NCI-H2196 treated with DMSO at 0.1 percent for 48 hours (cell line): ENCODE results near the gene ASXL2.
"Not testable (repeated sequence)": the region's sequence is repeated elsewhere in the genome, so short reads cannot be mapped to it uniquely, and the experiment has no call there.

Source experiments
- DNase-seq: peaks from one replicate; lab custom pipeline; 2025; ENCODE audit not compliant: unreplicated experiment; lab: John Stamatoyannopoulos, UW

Gene ASXL2

DNA sequence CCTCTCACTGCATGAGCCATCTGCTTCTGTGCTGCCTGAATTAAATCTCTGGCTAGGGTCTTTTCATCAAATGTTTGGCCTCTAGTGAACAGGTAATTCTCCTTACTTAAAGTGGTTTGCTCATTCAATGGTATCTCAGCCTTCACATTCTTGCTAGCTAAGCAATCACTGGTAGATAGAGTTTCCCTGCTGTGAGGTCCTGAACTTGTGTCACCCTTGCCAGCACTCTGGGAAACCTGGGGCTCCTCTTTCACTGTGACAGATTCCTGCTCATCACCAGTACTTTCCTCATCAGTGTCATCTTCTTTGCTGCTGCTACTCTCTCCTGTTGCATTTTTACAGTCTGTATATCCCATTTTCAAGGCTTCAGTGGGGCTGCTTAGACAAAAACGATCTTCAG lies 135.8 kb downstream of the ASXL2 start:
- no peak for DNase-seq

DNA sequence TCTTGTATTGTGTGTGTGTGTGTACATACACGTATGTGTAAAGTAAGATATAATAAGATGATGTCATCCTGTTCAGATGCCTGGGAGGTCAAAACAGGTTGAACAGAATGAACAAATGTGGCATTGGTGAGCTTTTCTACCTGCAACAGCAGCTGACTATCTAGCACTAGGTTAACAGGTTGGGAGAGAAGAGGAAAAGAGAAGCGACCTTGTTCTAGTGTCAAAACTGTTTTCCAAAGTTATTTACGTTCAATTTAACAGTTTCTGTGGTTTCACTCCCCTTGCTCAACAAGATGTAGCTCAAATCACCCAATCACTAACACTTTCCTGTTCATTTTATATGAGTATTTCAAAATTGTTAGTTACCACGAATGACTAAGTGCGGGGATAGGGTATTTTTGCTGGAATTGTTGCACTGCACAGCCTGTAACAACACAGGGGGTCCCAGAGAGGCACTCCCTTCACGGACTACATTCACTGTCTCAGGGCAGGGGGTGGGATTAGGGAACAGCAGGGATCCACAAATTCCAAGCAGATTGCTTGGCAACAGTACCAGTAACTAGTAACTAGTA lies 137.4 kb downstream of the ASXL2 start:
- no peak for DNase-seq

DNA sequence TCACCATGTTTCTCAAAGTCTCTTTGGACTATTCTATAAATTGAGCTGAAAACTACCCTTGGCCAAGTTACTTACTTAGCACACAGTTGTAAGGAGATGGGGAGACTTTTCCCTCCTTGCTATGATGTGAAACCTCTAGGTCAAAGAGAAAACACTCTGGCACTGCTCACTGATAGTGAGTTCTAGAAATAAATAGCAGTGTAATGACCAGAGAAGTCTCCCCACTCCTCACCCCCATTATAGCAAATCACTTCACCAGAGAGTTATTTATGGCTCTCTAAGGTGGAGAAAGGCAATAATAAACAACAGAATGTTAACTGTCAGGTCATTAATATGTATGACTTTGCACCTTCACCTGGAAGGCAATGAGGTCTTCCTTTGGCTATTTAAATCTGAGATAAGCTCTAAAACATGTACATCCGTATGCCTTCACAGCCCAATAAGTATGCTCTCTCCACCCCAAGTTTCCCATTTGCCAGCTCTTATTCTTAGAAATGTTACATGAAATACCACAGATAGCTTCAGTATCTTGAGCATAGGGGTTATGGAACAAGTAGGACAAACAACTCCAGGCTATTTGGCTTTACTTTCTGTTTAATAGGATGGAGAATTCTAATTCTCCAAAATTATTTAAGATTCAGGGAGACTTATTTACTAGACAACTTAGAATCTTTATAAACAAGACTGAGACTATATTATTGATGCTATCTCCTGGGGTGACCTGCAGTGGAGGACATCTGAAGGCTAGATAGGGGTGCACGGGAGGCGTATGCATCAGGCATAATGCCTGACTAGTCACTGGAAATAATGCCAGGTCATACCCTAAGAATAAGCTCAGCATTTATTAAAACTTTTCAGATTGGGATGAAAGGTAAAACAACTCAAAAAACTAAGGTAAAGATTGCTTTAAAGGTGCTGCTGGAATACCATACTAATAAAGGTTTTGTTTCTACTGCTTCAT lies 139.6 kb downstream of the ASXL2 start:
- DNase-seq = no peak

DNA sequence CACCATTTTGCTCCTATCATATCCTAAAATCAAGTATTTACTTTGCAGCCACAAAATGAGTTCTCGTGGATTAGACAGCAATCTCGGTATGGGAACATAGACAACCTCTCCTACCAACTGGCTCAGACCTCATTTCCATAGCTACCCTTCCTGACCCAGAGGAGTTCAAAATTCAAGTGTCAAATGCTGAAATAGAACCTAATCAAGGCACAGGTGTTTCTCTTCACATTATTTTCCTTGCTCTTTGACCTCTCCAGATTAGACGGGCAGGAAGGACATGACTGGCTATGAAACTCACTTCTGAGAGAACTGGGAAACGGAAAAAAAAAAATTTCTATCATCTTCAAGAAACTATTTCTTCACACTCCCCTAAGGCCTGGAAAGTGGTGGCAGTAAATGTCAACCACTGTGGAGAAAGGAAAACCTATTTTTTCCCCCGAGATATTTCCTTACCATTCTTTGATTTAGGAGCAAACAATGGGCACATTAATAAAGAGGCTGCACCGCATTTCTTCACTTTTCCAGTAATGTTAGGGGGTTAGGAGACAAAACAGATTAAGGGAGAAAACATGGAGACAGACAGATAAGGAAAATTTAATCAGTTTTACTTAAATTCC lies 141.3 kb downstream of the ASXL2 start:
- DNase-seq = no peak

DNA sequence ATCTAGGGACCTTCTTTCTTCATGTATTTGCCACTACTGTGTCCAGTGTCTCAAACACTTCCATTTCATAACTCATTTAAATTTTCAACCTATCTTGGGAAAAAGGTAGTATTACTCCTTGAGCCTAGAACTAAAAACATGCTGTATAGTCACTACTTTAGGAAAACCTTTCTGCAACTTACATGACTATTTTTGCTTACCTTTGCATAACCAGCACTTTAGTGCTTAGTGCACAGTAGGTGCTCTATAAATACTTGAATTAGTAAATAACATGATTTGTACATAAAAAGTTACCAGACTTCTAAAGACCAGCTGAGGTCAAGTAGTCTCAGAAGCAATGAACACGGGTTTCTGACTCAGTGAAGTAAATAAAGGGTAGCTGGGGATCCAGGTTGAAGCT lies 142.5 kb downstream of the ASXL2 start:
- no peak for DNase-seq

DNA sequence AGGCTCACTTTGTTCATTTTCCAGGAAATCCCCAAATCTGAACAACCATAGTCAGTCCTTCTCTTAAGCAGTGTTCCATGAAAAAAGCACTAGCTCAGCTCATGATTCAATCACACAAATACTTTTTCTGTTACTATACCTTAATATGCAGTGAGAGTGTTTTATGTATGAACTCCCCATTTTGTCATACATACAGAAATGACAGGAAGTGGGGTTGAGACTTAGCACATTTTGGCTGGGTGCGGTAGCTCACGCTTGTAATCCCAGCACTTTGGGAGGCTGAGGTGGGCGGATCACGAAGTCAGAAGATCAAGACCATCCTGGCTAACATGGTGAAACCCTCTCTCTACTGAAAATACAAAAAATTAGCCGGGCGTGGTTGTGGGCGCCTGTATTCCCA lies 149.7 kb downstream of the ASXL2 start:
- no peak for DNase-seq

DNA sequence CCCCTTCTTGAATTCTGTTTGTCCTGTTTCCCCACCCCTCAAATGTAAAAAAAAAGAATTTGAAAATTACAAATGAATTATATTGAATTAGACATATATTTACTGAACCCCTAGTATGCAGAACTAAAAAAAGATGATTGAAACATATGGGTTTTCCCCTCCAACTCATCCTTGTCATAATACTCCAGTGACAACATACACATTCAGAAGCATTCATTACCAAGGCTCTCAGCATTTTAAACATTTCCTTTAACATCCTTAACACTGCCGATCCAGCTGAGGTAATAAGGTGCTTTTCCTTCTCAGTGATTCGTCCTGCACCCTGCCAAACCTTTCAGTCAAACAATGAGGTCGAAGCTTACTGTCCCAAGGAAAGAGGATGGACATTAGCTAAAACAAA lies 151.8 kb downstream of the ASXL2 start:
- DNase-seq = no peak

DNA sequence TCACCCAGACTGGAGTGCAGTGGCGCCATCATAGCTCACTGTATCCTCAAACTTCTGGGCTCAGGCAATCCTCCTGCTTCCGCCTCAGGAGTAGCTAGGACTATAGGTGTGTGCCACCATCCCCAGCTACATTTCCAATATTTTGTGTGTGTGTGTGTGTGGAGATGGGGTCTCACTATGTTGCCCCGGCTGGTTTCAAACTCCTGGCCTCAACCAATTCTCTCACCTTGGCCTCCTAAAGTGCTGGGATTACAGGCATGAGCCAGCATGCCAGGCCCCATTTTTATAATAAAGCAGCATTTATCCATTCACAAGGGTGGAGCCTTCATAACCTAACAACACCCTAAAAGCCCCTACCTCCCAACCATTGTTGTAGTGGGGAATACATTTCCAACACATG lies 152.4 kb downstream of the ASXL2 start:
- DNase-seq = no peak

DNA sequence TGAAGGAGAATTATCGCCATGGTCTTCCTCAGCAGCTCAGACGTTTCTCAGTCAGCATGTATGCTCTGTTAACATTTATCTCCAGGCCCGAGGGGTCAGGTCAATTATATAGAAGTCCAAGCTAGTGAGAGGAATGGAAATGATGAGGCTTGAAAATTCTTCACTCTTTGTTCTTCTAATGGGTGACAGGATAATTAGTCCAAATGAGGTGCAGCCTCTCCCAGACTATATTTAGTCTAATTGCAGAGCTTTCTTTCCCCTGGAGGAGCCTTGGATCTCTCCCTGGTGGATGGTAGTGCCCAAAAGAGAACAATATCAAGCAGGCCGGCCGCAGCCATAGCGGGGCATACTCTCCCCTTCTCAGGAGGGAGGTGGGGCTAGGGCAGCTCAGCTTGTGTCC lies 153.5 kb downstream of the ASXL2 start:
- DNase-seq = no peak

DNA sequence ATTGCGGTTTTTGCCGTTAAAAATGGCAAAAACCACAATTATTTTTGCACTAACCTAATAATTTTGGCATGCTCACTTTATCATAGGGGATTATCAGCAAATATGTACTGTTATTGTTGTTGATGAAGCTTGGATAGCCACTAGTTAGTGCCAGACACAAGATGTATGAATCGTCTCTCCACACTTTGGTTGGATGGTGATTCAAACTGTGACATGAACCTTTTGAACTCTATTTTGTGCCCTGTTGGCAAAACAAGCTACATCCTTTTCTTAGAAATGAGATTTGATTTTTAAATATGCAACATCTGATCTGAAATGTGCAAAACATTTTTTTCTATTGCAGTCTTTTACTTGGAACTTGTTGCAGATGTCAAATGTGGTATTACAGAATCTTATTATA lies 156.1 kb downstream of the ASXL2 start:
- no peak for DNase-seq

DNA sequence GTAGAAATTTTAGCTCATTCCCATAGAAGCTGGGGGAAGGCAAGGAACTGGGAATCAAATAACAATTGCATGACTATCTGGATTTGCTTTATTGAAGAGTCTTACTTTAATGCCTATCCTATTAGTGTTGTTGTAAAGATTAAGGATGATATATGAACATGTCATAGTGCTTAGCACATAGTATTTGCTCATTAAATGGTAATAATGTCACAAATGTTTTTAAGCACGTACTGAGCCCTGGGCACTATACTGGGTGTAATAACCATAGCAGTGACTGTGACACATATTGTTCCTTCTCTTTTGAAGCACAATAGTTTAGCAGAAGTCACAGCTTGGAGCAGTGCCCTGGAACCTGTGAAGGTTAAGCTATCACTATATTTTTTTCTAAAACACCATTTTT lies 157.7 kb downstream of the ASXL2 start:
- no peak for DNase-seq

DNA sequence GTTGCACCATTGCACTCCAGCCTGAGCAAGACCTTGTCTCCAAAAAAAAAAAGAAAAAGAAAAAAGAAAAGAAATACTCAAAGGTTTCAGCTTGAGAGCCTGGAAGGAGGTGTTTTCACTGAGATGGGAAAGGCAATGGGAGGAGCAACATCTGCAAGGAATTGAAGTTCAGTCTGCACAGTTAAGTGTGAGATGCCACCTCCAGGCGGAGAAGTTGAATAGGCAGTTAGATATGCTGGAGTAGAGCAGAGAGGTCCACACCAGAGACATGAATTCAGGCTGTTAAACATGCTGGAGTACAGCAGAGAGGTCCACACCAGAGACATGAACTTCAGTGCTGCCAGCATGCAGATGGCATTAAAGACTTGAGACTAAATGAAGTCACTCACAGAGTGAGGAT lies 163.5 kb downstream of the ASXL2 start:
- DNase-seq = no peak

DNA sequence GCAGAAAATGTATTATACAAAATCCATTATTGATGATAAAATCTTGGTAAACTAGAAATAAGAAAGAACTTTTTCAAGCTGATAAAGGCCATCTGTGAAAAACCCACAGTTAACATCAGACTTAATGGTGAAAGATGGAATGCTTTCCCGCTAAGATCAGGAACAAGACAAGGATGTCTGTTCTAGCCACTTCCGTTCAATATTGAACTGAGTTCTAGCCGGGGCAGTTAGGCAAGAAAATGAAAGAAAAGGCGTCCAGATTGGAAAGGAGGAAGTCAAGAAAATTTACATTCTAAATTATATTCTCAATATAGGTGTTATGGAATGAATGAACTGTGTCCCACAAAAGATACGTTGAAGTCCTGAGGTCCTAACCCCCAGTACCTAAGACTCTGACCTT lies 165.8 kb downstream of the ASXL2 start:
- DNase-seq = no peak

DNA sequence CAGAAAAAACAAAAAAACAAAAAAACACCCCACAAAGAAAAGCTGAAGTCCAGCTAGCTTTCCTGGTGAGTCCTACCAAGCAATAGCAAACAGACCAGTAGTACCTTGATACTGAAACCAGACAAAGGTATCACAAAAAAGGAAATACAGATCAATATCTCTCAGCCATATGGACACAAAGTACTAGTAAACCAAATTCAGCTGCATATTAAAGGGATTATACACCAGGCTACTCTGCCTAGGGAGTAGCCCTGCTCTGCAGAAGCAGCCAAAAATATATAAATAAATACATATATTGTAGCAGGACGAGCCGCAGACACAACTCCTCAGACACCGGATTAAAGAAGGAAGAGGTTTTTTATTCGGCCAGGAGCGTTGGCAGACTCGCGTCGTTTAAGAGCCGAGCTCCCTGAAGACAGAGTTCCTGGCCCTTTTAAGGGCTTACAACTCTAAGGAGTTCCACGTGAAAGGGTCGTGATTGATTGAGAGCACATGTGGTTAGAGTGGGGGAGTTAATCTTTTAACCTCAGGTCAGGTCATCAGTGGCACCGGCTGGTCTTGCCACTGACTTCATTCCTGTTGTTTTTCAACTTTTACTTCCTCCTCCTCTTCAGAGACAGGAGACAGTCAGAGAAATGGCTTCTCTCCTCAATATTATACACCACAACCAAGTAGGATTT lies 166.5 kb downstream of the ASXL2 start:
- no peak for DNase-seq

DNA sequence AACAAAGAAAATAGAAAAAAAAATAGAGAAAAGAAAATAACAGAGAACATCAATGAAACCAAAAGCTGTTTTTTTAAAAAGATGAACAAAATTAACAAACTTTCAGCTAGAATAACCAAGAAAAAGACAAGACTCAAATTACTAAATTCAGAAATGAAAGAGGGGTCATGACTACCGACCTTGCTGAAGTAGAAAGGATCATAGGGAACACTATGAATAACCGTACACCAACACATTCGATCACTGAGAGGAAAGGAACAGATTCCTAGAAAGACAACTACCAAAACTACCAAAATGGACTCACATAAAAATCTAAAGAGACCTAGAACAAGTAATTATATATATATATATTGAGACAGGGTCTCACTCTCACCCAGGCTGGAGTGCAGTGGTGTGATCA lies 167.5 kb downstream of the ASXL2 start:
- DNase-seq = no peak

DNA sequence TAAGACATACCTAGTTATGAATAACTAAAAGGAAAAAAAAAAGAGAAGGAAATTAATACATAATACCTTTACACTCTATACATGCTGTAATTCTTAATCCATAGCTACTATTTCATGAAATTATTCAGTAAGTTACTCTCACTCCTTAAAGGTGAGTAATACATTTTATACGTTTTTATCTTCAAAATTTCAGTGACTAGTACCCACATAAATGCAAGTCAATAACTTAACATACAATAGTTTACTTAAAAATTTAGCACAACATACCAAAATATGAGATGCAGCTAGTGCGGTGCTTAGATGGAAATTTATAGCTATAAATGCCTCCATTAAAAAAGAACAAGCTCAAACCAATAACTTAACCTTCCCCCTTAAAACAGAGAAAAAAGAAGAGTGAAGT lies 168.9 kb downstream of the ASXL2 start:
- no peak for DNase-seq

DNA sequence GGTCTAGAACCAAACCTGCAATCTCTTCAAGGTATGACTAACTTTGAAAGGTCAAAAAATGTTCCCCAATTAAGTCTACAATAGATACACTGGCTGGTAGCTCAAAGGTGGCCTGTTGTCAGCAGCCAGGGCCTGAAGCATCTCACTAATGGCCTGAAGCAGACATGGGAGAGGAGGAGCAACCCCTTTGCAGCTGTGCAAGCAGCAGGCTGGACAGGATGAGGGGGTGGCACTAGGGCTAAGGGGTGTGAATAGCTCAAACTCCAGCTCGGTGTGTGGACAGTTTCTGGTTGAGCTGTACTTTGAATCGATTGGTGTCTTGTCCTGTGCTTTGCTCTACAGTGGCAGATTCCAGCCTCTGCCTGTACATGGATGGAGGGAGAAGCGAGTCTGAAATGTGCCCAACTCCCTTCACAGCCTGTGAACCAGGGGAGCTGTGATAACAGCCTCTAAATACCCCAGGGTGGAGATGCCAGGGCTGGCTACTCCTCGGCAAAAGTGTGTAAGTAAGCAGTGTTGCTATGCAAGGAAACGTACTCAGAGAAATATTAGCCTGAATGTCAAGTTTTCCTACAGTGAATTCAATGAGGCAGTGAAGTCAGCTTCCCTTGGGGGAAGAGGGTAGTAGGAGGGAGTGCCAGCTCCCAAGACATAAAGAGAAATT lies 170.2 kb downstream of the ASXL2 start:
- DNase-seq = no peak

DNA sequence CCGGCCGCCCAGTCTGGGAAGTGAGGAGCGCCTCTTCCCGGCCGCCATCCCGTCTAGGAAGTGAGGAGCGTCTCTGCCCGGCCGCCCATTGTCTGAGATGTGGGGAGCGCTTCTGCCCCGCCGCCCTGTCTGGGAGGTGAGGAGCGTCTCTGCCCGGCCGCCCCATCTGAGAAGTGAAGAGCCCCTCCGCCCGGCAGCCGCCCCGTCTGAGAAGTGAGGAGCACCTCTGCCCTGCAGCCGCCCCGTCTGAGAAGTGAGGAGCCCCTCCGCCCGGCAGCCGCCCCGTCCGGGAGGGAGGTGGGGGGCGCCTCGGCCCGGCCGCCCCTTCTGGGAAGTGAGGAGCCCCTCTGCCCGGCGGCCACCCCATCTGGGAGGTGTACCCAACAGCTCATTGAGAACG lies 172.7 kb downstream of the ASXL2 start:
- not testable (repeated sequence) for DNase-seq

DNA sequence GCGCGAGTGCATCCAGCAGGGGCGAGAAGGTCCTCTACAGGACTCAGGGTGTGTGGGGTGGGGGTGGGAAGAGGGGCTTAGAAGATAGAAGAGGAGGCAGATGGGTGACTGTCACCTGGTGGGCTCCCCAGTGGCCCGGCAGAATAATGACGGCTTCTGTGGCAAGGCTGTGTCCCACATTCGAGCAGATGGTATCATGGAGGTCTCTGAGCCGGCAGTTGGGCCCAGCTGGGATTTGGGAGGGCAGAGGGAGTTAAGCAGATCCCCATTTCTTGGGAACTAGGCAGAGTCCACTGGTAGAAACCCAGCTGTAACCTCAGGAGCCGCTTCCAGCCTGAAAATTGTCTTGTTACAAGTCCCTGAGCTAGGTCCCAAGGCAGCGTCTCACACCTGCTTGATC lies 176.5 kb downstream of the ASXL2 start:
- DNase-seq = no peak

DNA sequence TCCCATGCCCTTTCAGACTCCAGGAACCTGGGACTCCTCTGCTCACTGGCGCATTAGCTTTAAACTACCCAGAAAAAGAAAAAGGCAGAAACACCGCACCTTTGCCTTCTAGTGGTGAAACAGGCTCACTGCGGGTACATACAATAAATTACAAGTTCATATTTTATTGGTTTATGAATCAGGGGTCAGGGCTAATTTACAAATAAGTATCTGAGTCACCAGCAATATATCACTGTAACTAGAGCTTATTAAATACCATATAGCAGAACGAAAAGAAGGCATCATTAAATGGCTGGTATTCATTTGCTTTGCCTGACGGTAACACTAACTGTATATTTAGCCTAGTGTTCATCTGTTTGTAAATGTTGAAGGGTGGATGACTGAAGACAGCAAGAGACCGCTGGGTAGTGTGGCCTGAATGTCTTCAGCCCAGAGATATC lies 178.0 kb downstream of the ASXL2 start:
- peak; percentile 55 for DNase-seq

DNA sequence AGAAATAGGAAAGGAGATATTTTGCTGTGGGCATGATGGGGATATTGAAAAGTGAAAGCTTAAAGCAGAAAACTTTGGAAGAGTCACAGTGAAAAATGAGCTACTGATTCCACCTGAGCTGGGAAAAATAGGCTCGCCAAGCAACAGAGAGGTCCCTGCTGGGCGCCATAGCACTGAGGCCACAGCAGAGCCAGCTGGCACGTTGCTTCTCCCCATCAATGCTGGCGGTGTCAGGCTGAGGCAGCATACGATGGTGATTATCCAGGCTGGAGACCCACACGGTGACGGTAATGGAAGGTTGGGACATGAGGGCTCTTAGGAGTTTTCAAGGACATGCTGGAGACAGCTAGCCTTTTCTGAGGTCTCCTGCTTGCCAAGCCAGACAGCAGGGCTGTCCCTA lies 179.1 kb downstream of the ASXL2 start:
- DNase-seq = no peak
